Cerebellar cortex (tissue), 1 donor: Measurements from ENCODE around the gene KCNE5.
"Not testable (repeated sequence)": the region's sequence is repeated elsewhere in the genome, so short reads cannot be mapped to it uniquely, and the experiment has no call there.

ENCODE experiments used
- DNase-seq: peaks from one replicate; pipeline ENCODE4 v3.0.0-alpha.2; 2015; ENCODE audit warnings: low spot score

KCNE5 gene

GRCh38 chrX:109624641-109625616 is at the start of gene KCNE5:
TSS of gene KCNE5 (minus strand) at chrX:109625172. CDS start at chrX:109625020, 152 bp downstream.
- DNase-seq, result no peak

GRCh38 chrX:109672239-109672638 is 47.3 kb upstream of the KCNE5 start:
- no peak for DNase-seq

DNA sequence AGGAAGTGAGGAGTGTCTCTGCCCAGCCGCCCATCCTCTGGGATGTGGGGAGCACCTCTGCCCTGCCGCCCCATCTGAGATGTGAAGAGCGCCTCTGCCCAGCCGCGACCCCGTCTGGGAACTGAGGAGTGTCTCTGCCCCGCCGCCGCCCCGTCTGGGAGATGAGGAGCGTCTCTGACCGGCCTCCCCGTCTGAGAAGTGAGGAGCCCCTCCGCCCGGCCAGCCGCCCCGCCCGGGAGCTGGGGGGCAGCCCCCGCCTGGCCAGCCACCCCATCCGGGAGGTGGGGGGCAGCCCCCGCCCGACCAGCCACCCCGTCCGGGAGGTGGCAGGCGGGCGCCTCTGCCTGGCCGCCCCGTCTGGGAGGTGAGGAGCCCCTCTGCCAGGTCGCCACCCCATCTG is 46.2 kb upstream of the KCNE5 start:
- not testable (repeated sequence) for DNase-seq

DNA sequence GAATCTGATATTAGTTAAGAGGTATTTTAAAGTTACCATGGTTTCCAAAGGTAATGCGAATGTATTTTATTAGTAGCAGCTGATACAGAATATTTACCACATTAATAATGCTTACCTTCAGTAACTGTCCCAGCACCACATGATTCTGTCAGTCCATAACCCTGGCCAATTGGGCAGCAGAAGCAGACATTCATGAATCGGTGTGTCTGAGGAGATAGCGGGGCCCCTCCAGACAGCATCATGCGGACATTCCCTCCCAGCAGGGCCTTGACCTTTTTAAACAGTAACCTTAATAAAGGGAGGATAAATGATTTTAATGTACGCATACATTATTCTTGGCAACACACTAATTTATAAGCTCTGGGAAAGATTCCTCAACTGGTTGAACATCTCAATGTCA is 43.0 kb upstream of the KCNE5 start:
- no peak for DNase-seq

- DNase-seq, result no peak
These were observed 35.6 kb upstream of the KCNE5 start for GRCh38 chrX:109660435-109661143.

DNA sequence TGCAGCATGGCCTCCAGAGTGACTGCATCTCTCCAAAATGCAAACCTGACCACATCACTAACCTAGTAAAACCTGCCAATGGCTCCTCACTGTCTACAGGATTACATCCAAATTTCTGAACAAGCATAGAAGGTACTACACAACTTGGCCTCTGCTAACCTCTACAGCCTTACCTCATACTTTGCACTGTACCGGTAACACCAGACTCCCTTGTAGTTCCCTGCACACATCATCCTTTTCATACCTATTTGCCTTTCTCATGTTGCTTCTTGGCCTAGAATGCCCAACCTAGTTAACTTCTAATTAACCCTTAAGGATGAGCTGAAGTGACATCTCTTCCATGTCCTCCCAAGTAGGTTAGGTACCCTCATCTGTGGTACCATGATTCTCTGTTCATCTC is 33.4 kb upstream of the KCNE5 start:
- DNase-seq, result no peak

GRCh38 chrX:109657364-109657763 is 32.4 kb upstream of the KCNE5 start:
- not testable (repeated sequence) for DNase-seq

GRCh38 chrX:109656774-109657173 is 31.8 kb upstream of the KCNE5 start:
- no peak for DNase-seq

DNA sequence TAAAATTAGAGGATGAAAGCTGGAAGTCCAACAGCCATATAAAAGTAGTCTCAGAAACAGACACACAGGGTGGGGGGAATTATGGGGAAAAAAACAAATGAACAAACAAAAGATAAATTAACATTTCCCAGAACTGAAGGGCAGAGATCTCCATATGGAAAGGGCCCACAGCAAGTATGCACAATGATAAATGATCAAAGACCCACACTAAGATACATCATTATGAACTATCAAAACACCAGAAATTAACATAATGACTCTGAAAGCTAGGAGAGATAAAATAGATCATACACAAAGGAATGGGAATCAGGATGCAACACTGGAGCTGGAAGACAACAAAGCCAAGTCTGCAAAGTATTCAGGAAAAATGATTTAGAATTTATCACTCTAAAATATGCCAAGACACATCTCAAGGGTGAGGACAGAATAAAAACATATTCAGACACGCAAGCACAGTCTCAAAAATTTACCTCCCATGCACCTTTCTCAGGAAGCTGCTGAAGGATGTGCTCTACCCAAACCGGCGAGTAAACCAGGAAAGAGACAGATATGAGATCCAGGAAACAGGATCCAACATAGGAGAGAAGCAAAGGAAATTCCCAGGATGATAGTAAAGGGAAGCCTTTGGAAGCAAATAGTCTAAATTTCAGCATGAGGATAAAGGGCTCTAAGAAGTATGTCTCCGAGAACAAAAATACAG is 30.7 kb upstream of the KCNE5 start:
- DNase-seq, result no peak

GRCh38 chrX:109654516-109655109 is 29.6 kb upstream of the KCNE5 start:
- DNase-seq, result no peak

DNA sequence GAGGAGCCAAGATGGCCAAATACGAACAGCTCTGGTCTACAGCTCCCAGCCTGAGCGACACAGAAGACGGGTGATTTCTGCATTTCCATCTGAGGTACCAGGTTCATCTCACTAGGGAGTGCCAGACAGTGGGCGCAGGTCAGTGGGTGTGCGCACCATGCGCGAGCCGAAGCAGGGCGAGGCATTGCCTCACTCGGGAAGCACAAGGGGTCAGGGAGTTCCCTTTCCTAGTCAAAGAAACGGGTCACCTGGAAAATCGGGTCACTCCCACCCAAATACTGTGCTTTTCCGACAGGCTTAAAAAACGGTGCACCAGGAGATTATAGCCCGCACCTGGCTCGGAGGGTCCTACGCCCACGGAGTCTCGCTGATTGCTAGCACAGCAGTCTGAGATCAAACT is 19.7 kb upstream of the KCNE5 start:
- not testable (repeated sequence) for DNase-seq

GRCh38 chrX:109643687-109644086 is 18.7 kb upstream of the KCNE5 start:
- no peak for DNase-seq

DNA sequence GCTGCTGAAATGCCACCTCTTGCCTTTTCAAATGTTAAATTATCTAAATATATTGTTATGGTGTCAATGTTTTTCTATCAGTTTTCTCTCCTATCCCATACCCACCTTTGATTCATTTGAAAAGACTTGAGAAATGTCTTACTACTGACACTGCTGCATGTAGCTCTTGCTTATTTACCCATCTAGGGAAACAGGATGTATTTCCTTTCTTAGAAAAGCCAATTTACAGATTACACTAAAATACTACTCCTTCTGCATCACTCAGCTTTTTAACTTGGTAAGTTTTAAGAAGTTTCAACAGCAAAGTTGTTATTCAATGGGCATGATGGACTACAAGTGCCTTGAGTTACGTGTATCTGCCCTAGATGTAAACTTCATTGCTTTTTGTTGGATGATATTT is 13.2 kb upstream of the KCNE5 start:
- DNase-seq, result no peak

- DNase-seq, result not testable (repeated sequence)
These were observed 12.5 kb upstream of the KCNE5 start for GRCh38 chrX:109637477-109637876.

DNA sequence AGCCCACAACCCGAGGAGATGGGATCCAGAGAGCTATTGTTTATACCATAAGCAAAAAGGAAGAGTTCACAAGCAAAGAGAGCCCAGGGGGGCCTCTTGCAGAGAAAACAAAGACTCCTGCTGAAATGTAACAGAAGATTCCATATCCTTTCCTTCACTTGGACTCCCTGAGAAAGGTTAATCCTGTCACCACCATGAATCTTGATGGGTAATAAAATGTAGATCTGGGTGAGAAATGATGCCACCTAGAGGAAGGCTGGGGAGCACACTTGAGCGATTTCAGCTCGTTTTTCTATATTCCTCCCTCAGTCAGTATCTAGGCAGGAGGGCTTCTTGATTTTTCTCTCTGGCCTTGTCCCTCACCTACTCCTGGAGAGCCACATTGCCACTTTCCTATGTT is 10.2 kb upstream of the KCNE5 start:
- DNase-seq, result no peak

DNA sequence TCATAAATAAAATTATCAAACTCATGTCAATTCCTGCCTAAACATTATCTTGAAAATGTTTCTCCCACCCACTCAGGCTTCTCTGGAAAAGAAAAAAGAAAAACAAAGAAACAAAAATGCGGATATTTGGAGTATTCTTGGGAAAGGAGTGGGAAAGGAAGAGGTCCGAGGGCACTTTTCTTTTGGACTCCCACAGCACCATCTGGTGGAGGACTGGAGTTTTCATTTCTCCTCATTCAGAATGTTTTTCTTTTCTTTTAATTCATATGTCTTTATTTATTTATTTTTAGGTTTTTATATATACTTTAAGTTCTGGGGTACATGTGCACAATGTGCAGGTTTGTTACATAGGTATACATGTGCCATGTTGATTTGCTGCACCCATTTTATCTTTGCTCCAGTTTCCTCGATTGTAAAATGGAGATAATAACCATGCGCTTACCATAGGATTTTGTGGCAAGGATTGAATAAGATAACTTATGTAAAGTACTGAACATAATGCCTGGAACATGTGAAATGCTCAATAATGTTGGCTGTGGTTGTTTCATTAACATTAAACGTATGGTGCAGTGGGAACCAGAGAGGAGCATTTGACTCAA is 8.0 kb upstream of the KCNE5 start:
- peak; percentile 19 for DNase-seq

- DNase-seq, result peak; percentile 83
These were observed 4.3 kb upstream of the KCNE5 start for GRCh38 chrX:109629310-109629709.

DNA sequence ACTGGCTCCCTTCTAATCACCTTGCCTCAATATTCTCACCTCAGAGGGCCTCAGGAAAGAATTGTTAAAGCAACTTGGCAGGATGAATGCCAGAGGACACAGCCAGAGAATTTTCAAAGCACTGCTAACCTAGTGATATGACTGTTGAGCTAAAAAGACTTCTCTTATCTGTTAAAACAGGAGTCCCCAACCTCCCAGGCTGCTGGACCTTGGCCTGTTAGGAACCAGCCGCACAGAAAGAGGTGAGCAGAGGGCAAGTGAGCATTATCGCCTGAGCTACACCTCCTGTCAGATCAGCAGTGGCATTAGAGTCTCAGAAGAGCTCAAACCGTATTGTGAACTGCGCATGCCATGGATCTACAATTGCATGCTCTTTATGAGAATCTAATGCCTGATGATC is 1.7 kb upstream of the KCNE5 start:
- DNase-seq, result no peak

DNA sequence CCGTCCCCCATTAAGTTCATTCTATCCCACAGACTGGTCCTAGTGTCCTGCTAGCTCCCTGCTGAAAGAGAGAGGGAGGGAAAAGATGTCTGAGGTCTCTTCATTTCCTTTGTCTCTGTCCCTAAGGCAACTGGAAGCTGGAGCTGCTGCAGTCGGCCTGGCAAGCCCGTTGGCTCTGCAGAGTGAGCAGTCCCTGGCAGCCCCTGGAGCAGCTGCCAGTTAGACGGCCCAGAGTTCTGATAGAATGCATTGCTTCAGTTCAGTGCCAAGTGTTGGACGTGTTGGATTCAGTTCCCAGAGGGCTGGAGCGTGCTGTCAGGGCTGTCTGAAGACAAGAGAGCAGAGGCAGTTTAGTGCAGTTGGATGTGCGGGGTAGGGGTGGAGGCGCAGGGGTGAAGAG is 975 bp downstream of the KCNE5 start:
- peak; percentile 10 for DNase-seq

DNA sequence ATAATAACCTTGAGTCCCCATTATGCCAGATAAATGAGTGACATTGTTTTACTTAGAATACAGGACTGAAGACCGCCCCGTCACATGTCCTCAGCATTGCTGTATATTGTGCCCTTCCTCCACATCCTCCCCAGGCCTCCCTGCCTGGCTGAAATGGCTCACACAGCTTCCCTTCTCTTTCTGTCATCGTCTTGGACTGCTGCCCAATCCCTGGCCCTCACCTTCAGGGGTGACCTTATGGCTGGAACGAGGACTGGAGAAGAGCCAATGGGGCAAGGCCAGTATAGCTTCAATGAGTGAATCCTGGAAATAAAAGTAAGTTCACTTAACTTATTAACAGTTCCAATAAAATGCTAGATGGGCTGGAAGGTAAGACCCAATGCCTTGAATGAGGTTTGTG is 2.7 kb downstream of the KCNE5 start:
- no peak for DNase-seq

DNA sequence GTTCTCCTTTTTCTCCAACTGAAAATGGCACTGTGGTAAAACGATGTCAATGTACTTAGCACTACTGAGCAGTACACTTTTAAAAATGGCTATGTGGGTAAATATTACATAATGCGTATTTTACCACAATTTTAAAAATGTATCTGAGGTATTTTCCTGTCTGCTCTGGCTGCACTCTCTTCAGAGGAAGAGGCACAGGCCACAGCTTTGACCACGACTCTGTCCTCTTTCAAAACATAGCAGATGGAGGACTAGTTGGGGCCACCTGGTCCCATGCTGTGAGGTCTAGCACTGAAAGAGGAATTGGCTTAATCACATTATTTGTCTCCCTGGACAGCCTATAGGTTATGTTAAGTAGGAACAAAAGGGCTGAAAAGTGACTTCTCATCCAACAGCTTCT is 5.2 kb downstream of the KCNE5 start:
- peak; percentile 77 for DNase-seq

DNA sequence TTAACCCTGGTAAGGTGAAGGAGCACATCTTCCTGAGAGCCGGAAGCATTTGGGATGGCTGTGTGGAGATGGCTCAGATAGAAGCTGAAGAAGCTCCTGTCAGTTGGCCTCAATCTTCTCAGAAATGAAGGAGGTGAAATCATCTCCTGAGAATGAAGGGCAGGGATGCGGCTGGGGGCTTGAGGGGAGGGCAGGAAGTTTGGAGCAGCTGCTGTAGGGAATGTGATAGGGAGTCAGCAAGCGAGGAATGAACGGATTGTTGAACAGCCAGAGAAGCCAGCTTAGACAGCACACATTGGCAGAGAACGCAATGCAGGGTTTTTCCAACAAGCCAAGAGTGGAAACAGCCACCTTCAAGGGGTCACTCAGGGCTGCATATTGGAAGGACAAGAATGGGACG is 10.0 kb downstream of the KCNE5 start:
- no peak for DNase-seq
